Measurements from ENCODE around the gene PSME4. TPM values are rescaled to one million over a fixed set of nuclear protein-coding genes. Genes with fewer than 3 reads are reported as not detected.

PSME4 gene
- polyA plus RNA-seq, 1 donor from 2014 or later: 23.4 TPM

DNA sequence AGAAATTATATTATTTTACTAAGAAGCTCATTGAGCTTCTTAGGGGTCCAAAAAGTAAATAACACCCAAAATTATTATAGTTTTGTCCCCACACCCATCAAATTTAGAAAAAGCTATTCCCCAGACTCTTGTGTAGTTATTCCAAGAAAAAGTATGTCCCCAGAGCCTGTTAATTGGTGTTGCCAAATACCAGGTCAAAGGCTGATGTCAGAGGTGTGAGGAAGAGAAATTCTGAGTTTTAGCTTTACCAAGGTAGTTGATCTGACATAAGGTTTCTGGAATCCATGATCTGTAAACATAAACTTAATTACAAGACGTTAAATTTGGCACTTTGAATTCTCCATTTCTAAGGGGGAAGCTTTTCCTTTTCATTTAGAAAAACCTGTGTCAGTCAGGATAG, 29.3 kb upstream of the PSME4 start:
- Histone ChIP-seq H2AFZ (ENCODE audit: low read depth, low read length) (no peak overlapping the region), H3F3A (ENCODE audit: insufficient read depth, low read length, poor library complexity, severe bottlenecking) (no peaks in the 10 kb centered on the region), H3K27ac (ENCODE audit: low read length) (no peak overlapping the region), H3K9ac (ENCODE audit: low read length) (no peak overlapping the region), H3K9me3 (ENCODE audit: low read length) (no peaks in the 10 kb centered on the region), H3K9me2 (ENCODE audit: insufficient read depth, low read length) (no peaks in the 10 kb centered on the region), H3K4me3 (ENCODE audit: low read length) (no peak overlapping the region), H3K79me2 (replicated peaks; ENCODE audit: insufficient read depth, low read length) (no peaks in the 10 kb centered on the region), H4K20me1 (ENCODE audit: insufficient read depth) (no peaks in the 10 kb centered on the region), H3K4me2 (ENCODE audit: low read length) (no peak overlapping the region), H3K36me3 (ENCODE audit: insufficient read depth, low read length) (no peaks in the 10 kb centered on the region), H3K27me3 (ENCODE audit: insufficient read depth, low read depth, low read length) (no peaks in the 10 kb centered on the region)
- no peak for TF ChIP-seq MXI1 (conservative IDR thresholded peaks at IDR 0.05; ENCODE audit: poor library complexity, severe bottlenecking)
- no peak for TF ChIP-seq RAD21 (conservative IDR thresholded peaks at IDR 0.05)
- TF ChIP-seq EP300 (conservative IDR thresholded peaks at IDR 0.05; ENCODE audit: poor library complexity, severe bottlenecking): no peak
- TF ChIP-seq POLR2AphosphoS5 (IDR thresholded peaks at IDR 0.05): no peak
- TF ChIP-seq, protein P1, sequence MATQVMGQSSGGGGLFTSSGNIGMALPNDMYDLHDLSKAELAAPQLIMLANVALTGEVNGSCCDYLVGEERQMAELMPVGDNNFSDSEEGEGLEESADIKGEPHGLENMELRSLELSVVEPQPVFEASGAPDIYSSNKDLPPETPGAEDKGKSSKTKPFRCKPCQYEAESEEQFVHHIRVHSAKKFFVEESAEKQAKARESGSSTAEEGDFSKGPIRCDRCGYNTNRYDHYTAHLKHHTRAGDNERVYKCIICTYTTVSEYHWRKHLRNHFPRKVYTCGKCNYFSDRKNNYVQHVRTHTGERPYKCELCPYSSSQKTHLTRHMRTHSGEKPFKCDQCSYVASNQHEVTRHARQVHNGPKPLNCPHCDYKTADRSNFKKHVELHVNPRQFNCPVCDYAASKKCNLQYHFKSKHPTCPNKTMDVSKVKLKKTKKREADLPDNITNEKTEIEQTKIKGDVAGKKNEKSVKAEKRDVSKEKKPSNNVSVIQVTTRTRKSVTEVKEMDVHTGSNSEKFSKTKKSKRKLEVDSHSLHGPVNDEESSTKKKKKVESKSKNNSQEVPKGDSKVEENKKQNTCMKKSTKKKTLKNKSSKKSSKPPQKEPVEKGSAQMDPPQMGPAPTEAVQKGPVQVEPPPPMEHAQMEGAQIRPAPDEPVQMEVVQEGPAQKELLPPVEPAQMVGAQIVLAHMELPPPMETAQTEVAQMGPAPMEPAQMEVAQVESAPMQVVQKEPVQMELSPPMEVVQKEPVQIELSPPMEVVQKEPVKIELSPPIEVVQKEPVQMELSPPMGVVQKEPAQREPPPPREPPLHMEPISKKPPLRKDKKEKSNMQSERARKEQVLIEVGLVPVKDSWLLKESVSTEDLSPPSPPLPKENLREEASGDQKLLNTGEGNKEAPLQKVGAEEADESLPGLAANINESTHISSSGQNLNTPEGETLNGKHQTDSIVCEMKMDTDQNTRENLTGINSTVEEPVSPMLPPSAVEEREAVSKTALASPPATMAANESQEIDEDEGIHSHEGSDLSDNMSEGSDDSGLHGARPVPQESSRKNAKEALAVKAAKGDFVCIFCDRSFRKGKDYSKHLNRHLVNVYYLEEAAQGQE (IDR thresholded peaks at IDR 0.05; ENCODE audit: borderline replicate concordance): no peak
- TF ChIP-seq TAF1 (IDR thresholded peaks at IDR 0.05; ENCODE audit: low read depth): no peak
- TF ChIP-seq SMC3 (conservative IDR thresholded peaks at IDR 0.05; ENCODE audit: poor library complexity): no peak
- no peak for TF ChIP-seq EZH2 (IDR thresholded peaks at IDR 0.05; ENCODE audit: borderline replicate concordance, insufficient read depth, low read length, poor library complexity, severe bottlenecking)
- TF ChIP-seq, protein P2, sequence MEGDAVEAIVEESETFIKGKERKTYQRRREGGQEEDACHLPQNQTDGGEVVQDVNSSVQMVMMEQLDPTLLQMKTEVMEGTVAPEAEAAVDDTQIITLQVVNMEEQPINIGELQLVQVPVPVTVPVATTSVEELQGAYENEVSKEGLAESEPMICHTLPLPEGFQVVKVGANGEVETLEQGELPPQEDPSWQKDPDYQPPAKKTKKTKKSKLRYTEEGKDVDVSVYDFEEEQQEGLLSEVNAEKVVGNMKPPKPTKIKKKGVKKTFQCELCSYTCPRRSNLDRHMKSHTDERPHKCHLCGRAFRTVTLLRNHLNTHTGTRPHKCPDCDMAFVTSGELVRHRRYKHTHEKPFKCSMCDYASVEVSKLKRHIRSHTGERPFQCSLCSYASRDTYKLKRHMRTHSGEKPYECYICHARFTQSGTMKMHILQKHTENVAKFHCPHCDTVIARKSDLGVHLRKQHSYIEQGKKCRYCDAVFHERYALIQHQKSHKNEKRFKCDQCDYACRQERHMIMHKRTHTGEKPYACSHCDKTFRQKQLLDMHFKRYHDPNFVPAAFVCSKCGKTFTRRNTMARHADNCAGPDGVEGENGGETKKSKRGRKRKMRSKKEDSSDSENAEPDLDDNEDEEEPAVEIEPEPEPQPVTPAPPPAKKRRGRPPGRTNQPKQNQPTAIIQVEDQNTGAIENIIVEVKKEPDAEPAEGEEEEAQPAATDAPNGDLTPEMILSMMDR (IDR thresholded peaks at IDR 0.05; ENCODE audit: poor library complexity, severe bottlenecking): no peak

DNA sequence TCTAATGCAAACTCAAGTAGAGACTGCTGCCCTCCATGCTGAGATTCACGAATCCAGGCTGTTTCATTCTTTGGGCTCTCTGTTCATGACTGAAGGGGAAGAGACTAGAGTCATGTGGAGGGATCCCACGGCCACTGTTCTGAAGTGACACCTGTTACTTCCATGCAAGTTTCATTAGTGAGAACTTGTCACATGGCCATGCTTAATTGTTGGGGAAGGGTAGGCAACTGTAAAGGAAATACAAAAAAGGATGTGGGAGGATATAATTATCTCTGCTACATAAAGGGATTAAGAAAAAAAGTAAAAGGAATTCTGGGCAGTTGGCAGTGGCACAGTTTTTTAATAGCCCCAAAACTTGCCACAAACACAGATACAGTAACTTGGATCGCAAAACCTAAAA, 28.0 kb upstream of the PSME4 start:
- no peak for TF ChIP-seq POLR2AphosphoS5 (IDR thresholded peaks at IDR 0.05)
- no peak for TF ChIP-seq EP300 (conservative IDR thresholded peaks at IDR 0.05; ENCODE audit: poor library complexity, severe bottlenecking)
- TF ChIP-seq EZH2 (IDR thresholded peaks at IDR 0.05; ENCODE audit: borderline replicate concordance, insufficient read depth, low read length, poor library complexity, severe bottlenecking): no peak
- no peak for TF ChIP-seq MXI1 (conservative IDR thresholded peaks at IDR 0.05; ENCODE audit: poor library complexity, severe bottlenecking)
- TF ChIP-seq RAD21 (conservative IDR thresholded peaks at IDR 0.05): no peak
- no peak for TF ChIP-seq SMC3 (conservative IDR thresholded peaks at IDR 0.05; ENCODE audit: poor library complexity)
- TF ChIP-seq, protein P1 (IDR thresholded peaks at IDR 0.05; ENCODE audit: borderline replicate concordance): no peak
- TF ChIP-seq, protein P2 (IDR thresholded peaks at IDR 0.05; ENCODE audit: poor library complexity, severe bottlenecking): no peak
- Histone ChIP-seq H3K9me2 (ENCODE audit: insufficient read depth, low read length) (no peaks in the 10 kb centered on the region), H2AFZ (ENCODE audit: low read depth, low read length) (no peak overlapping the region)

More for the DNA sequence above, 28.0 kb upstream of the PSME4 start:
- H3K4me2 ChIP-seq (ENCODE audit: low read length): no peak overlapping the region
- no peaks in the 10 kb centered on the region for H4K20me1 ChIP-seq (ENCODE audit: insufficient read depth)
- no peak overlapping the region for H3K27ac ChIP-seq (ENCODE audit: low read length)
- no peaks in the 10 kb centered on the region for H3K27me3 ChIP-seq (ENCODE audit: insufficient read depth, low read depth, low read length)
- H3K9me3 ChIP-seq (ENCODE audit: low read length): no peaks in the 10 kb centered on the region
- H3K9ac ChIP-seq (ENCODE audit: low read length): no peak overlapping the region
- H3K36me3 ChIP-seq (ENCODE audit: insufficient read depth, low read length): no peaks in the 10 kb centered on the region
- H3F3A ChIP-seq (ENCODE audit: insufficient read depth, low read length, poor library complexity, severe bottlenecking): no peaks in the 10 kb centered on the region
- no peaks in the 10 kb centered on the region for H3K79me2 ChIP-seq (replicated peaks; ENCODE audit: insufficient read depth, low read length)
- H3K4me3 ChIP-seq (ENCODE audit: low read length): no peak overlapping the region

Measured in neural cell (in vitro differentiated cells).